ENCODE measurements around the gene ZBTB2. TPM values are rescaled to one million over a fixed set of nuclear protein-coding genes. Genes with fewer than 3 reads are reported as not detected.

The ZBTB2 gene
- total RNA-seq, 3 donors from 2014 or later: 9.9 to 20.5 (median 15.1) TPM

DNA sequence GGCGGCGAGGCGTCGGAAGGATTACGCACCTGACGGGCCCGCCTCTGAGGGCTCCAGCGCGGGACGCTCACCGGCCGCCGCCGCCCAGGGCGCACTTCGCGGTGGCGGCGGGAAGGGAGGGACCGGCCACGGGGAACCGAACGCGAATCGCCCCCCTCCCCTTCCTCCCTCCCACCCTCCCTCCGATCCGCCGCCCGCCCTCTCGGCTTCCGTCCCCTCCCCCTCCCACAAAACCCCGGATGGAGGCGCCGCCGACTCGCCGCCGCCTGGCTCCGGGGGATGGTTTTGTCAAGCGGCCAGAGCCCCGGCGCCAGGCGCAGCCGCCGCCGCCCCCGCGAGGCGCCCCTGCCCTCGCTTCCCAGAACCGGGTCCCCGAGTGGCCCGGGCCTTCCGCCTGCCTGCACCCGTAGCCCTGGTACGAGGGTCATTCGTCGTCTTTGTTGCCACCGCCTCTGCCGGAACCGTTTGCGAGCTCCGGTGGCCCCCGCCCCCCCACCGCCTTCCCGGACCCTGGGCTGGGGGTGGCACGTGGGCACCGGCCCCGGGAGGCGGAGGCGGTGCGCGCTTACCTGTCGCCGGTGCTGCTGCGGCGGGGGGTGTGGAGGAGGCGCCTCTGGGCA lies 398 bp downstream of the ZBTB2 start:
- intact Hi-C loops (cut with DNase I; ENCODE audit: low total_unique reads): no loop called here
- no peaks in the 10 kb centered on the region for H3K36me3 ChIP-seq
- DNase-seq (ENCODE audit: low spot score in 2 of 2): peak; percentile 60 to 77
- H3K4me3 ChIP-seq: peak overlapping the region; percentile 89 to 99 (median 98)
- no peaks in the 10 kb centered on the region for H3K9me3 ChIP-seq
- no peaks in the 10 kb centered on the region for H3K27me3 ChIP-seq
- H3K4me1 ChIP-seq: no peaks in the 10 kb centered on the region
- peak overlapping the region; percentile 98 to 100 for H3K27ac ChIP-seq
- TF ChIP-seq POLR2A (IDR thresholded peaks at IDR 0.05) (peak; percentile 1), POLR2AphosphoS5 (IDR thresholded peaks at IDR 0.05) (peak in 1 of 3 donors; percentile 8)
- TF ChIP-seq, protein P1, sequence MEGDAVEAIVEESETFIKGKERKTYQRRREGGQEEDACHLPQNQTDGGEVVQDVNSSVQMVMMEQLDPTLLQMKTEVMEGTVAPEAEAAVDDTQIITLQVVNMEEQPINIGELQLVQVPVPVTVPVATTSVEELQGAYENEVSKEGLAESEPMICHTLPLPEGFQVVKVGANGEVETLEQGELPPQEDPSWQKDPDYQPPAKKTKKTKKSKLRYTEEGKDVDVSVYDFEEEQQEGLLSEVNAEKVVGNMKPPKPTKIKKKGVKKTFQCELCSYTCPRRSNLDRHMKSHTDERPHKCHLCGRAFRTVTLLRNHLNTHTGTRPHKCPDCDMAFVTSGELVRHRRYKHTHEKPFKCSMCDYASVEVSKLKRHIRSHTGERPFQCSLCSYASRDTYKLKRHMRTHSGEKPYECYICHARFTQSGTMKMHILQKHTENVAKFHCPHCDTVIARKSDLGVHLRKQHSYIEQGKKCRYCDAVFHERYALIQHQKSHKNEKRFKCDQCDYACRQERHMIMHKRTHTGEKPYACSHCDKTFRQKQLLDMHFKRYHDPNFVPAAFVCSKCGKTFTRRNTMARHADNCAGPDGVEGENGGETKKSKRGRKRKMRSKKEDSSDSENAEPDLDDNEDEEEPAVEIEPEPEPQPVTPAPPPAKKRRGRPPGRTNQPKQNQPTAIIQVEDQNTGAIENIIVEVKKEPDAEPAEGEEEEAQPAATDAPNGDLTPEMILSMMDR (IDR thresholded peaks at IDR 0.05): peak in 1 of 3 donors; percentile 14

DNA sequence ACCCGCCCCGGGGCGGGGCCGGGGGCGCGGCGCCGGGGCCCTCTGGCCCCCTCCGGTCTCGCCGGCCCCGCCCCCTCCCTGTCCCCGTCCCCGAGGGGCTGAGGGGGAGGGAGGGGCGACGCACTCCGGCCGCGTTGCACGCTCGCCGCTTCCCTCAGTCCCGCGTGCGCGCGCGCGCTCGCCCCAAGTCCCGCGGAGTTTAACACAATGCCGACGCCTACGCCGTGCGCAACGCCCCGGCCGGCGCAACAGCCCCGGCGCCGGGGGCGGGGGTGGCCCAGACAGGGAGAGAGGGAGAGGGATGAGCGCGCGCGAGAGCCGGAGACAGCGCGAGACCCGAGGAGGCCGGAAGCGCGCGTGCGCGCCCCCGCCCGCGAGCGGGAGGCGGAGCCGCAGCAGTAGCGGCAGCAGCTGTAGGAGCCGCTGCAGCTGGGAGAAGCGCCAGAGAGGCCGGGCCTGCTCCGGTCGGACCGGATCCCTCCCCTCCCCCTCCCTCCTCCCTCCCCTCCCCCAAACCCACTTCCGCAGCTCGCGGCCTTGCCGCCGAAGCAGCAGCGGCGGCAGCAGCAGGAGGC lies 996 bp downstream of the ZBTB2 start:
- no peaks in the 10 kb centered on the region for H3K4me1 ChIP-seq
- H3K9me3 ChIP-seq: no peaks in the 10 kb centered on the region
- intact Hi-C loops (cut with DNase I; ENCODE audit: low total_unique reads): no loop called here

DNA sequence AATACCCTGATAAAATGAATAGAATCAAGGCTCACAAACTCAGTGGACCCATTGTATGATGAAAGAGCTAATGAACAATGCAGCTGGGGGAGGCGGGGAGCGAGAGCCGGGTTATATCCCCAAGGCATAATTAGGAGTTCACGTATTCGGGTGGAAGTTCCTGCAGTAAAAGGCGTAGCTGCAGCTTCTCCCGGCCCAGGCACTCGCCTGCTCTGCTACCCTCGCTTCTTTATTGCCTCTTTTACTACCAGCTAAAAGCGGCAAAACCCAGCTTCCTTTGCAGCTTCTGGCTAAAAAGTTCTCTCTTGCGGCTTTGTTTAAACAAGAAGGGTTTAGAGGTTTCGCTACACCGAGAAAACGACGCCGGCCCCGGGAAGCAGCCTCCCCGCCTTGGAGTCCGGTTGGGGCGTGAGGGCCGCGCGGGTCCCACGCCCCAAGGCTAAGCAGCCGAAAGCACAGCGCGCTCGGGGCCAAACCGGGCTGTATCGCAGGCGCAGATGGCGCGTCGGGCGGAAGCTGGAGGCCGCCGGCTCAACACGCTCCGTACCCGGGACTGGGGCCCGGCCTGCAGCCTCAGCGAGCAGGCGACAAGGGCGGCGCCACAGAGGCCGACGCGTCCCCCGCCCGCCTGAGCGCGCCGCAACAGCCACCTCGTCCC lies 1.6 kb downstream of the ZBTB2 start:
- H3K27ac ChIP-seq: peak overlapping the region; percentile 98 to 100
- no peaks in the 10 kb centered on the region for H3K36me3 ChIP-seq
- intact Hi-C loops (cut with DNase I; ENCODE audit: low total_unique reads): no loop called here
- H3K9me3 ChIP-seq: no peaks in the 10 kb centered on the region
- H3K4me1 ChIP-seq: no peaks in the 10 kb centered on the region
- peak overlapping the region; percentile 89 to 99 (median 98) for H3K4me3 ChIP-seq
- H3K27me3 ChIP-seq: no peaks in the 10 kb centered on the region
- no peak for TF ChIP-seq POLR2A (IDR thresholded peaks at IDR 0.05)
- peak in 2 of 3 donors; percentile 9 to 32 for TF ChIP-seq POLR2AphosphoS5 (IDR thresholded peaks at IDR 0.05)
- TF ChIP-seq, protein P1 (IDR thresholded peaks at IDR 0.05): no peak
- DNase-seq (ENCODE audit: low spot score in 2 of 2): peak; percentile 59 to 61

More for the DNA sequence above, 996 bp downstream of the ZBTB2 start:
- Histone ChIP-seq H3K36me3 (no peaks in the 10 kb centered on the region), H3K27ac (peak overlapping the region; percentile 98 to 100), H3K27me3 (no peaks in the 10 kb centered on the region), H3K4me3 (peak overlapping the region; percentile 89 to 99 (median 98))
- TF ChIP-seq, protein P1 (IDR thresholded peaks at IDR 0.05): no peak
- TF ChIP-seq POLR2A (IDR thresholded peaks at IDR 0.05): peak; percentile 59
- peak; percentile 38 to 88 (median 81) for TF ChIP-seq POLR2AphosphoS5 (IDR thresholded peaks at IDR 0.05)
- peak; percentile 94 to 98 for DNase-seq (ENCODE audit: low spot score in 2 of 2)

DNA sequence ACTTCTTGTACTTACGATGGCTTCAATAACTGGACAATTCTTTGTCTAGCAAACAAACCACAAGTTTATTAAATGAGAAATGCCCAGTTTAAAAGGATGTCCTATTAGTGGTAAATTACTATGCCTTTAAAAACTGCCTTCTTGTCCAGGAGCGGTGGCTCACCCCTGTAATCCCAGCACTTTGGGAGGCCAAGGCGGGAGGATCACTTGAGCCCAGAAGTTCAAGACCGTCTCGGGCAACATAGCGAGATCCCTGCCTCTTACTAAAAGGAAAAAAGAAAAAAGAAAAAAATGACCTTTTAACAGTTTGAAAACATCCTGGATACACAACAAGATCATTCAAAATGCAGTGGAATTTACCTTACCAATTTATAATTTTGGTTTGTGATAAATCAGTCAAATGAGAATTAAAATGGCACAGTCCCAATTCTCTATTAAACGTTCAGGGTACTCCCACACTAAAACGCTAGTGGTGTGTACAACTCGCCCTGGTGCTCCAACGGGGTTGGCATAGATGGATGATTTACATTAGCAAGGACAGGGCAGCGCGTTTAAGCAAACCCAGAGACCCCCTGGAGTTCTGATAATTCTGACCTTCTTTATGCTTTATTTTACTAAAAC lies 2.3 kb downstream of the ZBTB2 start:
- TF ChIP-seq, protein P1 (IDR thresholded peaks at IDR 0.05): no peak
- no peak for TF ChIP-seq POLR2AphosphoS5 (IDR thresholded peaks at IDR 0.05)
- TF ChIP-seq POLR2A (IDR thresholded peaks at IDR 0.05): no peak
- intact Hi-C loops (cut with DNase I; ENCODE audit: low total_unique reads): no loop called here
- H3K36me3 ChIP-seq: no peaks in the 10 kb centered on the region
- no peaks in the 10 kb centered on the region for H3K4me1 ChIP-seq
- H3K4me3 ChIP-seq: peak overlapping the region; percentile 89 to 99 (median 98)
- no peak for DNase-seq (ENCODE audit: low spot score in 2 of 2)
- no peaks in the 10 kb centered on the region for H3K27me3 ChIP-seq
- H3K9me3 ChIP-seq: no peaks in the 10 kb centered on the region
- H3K27ac ChIP-seq: peak overlapping the region; percentile 98 to 100
